ENCODE results near the gene ADAM12.

GRCh38 chr10:126286256-126286780, 102.0 kb downstream of the ADAM12 start:
- TF ChIP-seq CTCF (conservative IDR thresholded peaks at IDR 0.05; ENCODE audit: low read depth in 2 of 2) (no peak), POLR2AphosphoS5 (IDR thresholded peaks at IDR 0.05; ENCODE audit: low read depth) (no peak), NANOG (IDR thresholded peaks at IDR 0.05; ENCODE audit: borderline replicate concordance) (no peak)
- TF ChIP-seq, protein P1, sequence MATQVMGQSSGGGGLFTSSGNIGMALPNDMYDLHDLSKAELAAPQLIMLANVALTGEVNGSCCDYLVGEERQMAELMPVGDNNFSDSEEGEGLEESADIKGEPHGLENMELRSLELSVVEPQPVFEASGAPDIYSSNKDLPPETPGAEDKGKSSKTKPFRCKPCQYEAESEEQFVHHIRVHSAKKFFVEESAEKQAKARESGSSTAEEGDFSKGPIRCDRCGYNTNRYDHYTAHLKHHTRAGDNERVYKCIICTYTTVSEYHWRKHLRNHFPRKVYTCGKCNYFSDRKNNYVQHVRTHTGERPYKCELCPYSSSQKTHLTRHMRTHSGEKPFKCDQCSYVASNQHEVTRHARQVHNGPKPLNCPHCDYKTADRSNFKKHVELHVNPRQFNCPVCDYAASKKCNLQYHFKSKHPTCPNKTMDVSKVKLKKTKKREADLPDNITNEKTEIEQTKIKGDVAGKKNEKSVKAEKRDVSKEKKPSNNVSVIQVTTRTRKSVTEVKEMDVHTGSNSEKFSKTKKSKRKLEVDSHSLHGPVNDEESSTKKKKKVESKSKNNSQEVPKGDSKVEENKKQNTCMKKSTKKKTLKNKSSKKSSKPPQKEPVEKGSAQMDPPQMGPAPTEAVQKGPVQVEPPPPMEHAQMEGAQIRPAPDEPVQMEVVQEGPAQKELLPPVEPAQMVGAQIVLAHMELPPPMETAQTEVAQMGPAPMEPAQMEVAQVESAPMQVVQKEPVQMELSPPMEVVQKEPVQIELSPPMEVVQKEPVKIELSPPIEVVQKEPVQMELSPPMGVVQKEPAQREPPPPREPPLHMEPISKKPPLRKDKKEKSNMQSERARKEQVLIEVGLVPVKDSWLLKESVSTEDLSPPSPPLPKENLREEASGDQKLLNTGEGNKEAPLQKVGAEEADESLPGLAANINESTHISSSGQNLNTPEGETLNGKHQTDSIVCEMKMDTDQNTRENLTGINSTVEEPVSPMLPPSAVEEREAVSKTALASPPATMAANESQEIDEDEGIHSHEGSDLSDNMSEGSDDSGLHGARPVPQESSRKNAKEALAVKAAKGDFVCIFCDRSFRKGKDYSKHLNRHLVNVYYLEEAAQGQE (IDR thresholded peaks at IDR 0.05; ENCODE audit: unreplicated experiment) = no peak
